MCF 10A (cell line): ENCODE results near the gene ELL2. TPM values are rescaled to one million over a fixed set of nuclear protein-coding genes. Genes with fewer than 3 reads are reported as not detected.

Experiments used
- BruUV-seq: library from RNA; stranded (reverse); fragments of 400-500 nt; replicated peaks from 2 replicates; lab custom pipeline; 2021; lab: Mats Ljungman, UMichigan
- CTCF ChIA-PET: fragments of 300-600 bp; sonication (Branson Sonifier 250); formaldehyde crosslinking; extraction: SDS; loops from one replicate; lab custom pipeline; 2021; ENCODE audit warnings: antibody characterized with exemption, inconsistent platforms; lab: Yijun Ruan, JAX
- POLR2A ChIA-PET: fragments of 300-600, 350-650 bp; sonication (Branson Sonifier 250); formaldehyde crosslinking; extraction: SDS; loops from one replicate; lab custom pipeline; 2020; ENCODE audit warnings: antibody characterized with exemption, inconsistent platforms; lab: Yijun Ruan, JAX
- DNase-seq: peaks from one replicate; pipeline ENCODE4 v3.0.0-alpha.2; 2018; ENCODE audit not compliant: unreplicated experiment
- H3K27ac Mint-ChIP-seq: one replicate; pipeline ENCODE4 v1.8.0; 2022; ENCODE audit warnings: mild to moderate bottlenecking, low read depth, mixed read lengths; ENCODE audit not compliant: unreplicated experiment
- H3K27me3 Mint-ChIP-seq: one replicate; pipeline ENCODE4 v1.8.0; 2022; ENCODE audit warnings: mixed read lengths; ENCODE audit not compliant: insufficient read depth, unreplicated experiment
- H3K36me3 Mint-ChIP-seq: one replicate; pipeline ENCODE4 v1.8.0; 2022; ENCODE audit warnings: mild to moderate bottlenecking, moderate library complexity, mixed read lengths; ENCODE audit not compliant: insufficient read depth, unreplicated experiment
- H3K4me1 Mint-ChIP-seq: one replicate; pipeline ENCODE4 v1.8.0; 2022; ENCODE audit warnings: mixed read lengths; ENCODE audit not compliant: insufficient read depth, unreplicated experiment
- H3K4me3 Mint-ChIP-seq: one replicate; pipeline ENCODE4 v1.8.0; 2022; ENCODE audit warnings: mild to moderate bottlenecking, moderate library complexity, mixed read lengths; ENCODE audit not compliant: unreplicated experiment
- H3K9me3 Mint-ChIP-seq: one replicate; pipeline ENCODE4 v1.8.0; 2022; ENCODE audit warnings: mixed read lengths; ENCODE audit not compliant: unreplicated experiment
- intact Hi-C: fragments of 100-400 bp; cut with micrococcal nuclease; formaldehyde crosslinking; loops from 2 replicates; pipeline ENCODE4 v1.14.1; 2022
- total RNA-seq: library from RNA; stranded (reverse); gene quantifications from 2 replicates; pipeline ENCODE4 v1.2.3, GENCODE V29; 2022
- TF ChIP-seq, protein P1 (sequence below): fragments of 200-600 bp; IDR thresholded peaks from one replicate; pipeline ENCODE4 v1.8.0; 2022; ENCODE audit warnings: antibody characterized with exemption, mild to moderate bottlenecking; ENCODE audit not compliant: unreplicated experiment

The ELL2 gene
- total RNA-seq, 1 experiment from 2014 or later, result 147 TPM

DNA sequence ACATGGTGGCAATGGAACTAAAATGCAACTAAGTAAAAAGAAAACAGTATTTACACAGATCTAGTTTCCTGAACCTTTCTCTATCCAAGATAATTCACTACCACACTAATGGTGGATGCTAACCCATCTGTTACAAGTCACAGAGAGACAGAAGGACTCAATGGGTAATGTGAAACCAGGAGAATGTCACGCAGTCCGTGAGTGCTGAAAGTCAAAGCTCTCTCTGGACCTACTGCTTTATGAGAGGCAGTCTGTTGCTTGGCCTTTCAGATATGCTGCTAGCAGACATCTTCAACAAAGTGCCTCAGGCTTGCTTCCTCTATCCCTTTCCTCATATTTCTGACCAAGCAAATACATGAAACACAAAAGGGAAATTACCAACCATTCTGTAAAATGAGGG is 70.2 kb downstream of the ELL2 start:
- Mint-ChIP-seq H3K4me3 (no peak overlapping the region), H3K27me3 (no peaks in the 10 kb centered on the region), H3K4me1 (peaks cover 5% of the 10 kb centered on the region), H3K27ac (no peak overlapping the region), H3K9me3 (no peaks in the 10 kb centered on the region), H3K36me3 (peaks cover 96% of the 10 kb centered on the region)
- BruUV-seq, result no TSS peak
- ChIA-PET POLR2A (interaction anchor here (0.6 to 0.9 kb wide), 4 partner anchors 32 to 766 kb away, joined by 3 to 7 read pairs (median 4); no protein-coding TSS in a partner anchor), CTCF (interaction anchor here (0.6 to 3.7 kb wide), 4 partner anchors 10 to 445 kb away, joined by 3 to 29 read pairs (median 4); no protein-coding TSS in a partner anchor)
- TF ChIP-seq, protein P1, sequence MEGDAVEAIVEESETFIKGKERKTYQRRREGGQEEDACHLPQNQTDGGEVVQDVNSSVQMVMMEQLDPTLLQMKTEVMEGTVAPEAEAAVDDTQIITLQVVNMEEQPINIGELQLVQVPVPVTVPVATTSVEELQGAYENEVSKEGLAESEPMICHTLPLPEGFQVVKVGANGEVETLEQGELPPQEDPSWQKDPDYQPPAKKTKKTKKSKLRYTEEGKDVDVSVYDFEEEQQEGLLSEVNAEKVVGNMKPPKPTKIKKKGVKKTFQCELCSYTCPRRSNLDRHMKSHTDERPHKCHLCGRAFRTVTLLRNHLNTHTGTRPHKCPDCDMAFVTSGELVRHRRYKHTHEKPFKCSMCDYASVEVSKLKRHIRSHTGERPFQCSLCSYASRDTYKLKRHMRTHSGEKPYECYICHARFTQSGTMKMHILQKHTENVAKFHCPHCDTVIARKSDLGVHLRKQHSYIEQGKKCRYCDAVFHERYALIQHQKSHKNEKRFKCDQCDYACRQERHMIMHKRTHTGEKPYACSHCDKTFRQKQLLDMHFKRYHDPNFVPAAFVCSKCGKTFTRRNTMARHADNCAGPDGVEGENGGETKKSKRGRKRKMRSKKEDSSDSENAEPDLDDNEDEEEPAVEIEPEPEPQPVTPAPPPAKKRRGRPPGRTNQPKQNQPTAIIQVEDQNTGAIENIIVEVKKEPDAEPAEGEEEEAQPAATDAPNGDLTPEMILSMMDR, result no peak
- no peak for DNase-seq
- intact Hi-C loops, result no loop called here

DNA sequence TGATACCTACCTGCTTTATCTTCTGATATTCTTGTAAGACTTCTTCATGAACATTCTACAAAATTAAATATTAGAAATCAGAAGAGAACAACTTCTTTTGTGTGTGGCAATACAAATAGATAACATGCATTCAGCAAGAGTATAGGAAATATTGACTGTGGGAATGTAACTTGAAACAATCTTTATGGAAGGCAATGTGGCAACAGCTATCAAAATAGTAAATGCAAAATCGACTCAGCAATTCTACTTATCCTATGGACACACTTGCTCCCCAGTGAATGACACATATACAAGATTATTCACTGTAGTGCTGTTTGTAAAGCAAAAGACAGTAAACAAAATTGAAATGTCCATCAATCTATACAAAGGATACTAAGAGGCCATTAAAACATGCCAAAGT is 72.6 kb downstream of the ELL2 start:
- H3K27ac Mint-ChIP-seq, result no peak overlapping the region

DNA sequence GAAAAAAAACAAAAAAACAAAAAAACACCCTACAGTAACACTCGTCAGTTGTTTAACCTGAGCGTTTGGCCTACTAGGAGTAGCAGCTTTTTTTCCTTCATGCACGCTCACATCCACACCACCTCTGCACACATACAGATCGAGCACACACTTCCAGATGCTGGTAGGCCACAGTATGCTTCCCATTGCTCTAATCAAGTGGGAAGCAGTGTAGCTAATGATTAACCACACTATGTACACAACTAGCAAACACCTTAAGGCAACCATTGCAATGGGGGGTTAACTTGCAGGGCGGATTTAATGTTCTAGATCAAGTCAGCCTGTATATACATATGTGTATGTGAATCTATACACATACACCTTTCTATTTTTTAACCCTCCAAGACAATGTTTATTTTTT is 73.7 kb downstream of the ELL2 start:
- no TSS peak for BruUV-seq
- ChIA-PET CTCF (interaction anchor here (0.5 to 0.6 kb wide), 2 partner anchors 35 to 234 kb away, joined by 3 to 4 read pairs; no protein-coding TSS in a partner anchor), POLR2A (no interaction called here)
- peaks cover 88% of the 10 kb centered on the region for H3K36me3 Mint-ChIP-seq
- no peaks in the 10 kb centered on the region for H3K27me3 Mint-ChIP-seq
- intact Hi-C loops, result no loop called here
- peaks cover 21% of the 10 kb centered on the region for H3K4me1 Mint-ChIP-seq
- H3K9me3 Mint-ChIP-seq, result no peaks in the 10 kb centered on the region
- peak overlapping the region; percentile 87 for H3K27ac Mint-ChIP-seq
- H3K4me3 Mint-ChIP-seq, result no peak overlapping the region
- TF ChIP-seq, protein P1, result no peak
- DNase-seq, result no peak

More for the DNA sequence above, 72.6 kb downstream of the ELL2 start:
- H3K36me3 Mint-ChIP-seq, result peaks cover 88% of the 10 kb centered on the region
- CTCF ChIA-PET, result interaction anchor here (0.5 to 0.6 kb wide), 2 partner anchors 25 to 178 kb away, joined by 3 to 4 read pairs; no protein-coding TSS in a partner anchor
- H3K27me3 Mint-ChIP-seq, result no peaks in the 10 kb centered on the region
- peaks cover 10% of the 10 kb centered on the region for H3K4me1 Mint-ChIP-seq
- H3K9me3 Mint-ChIP-seq, result no peaks in the 10 kb centered on the region
- BruUV-seq, result no TSS peak
- POLR2A ChIA-PET, result interaction anchor here (0.5 to 0.6 kb wide), 4 partner anchors 29 to 811 kb away, joined by 3 to 5 read pairs (median 3); no protein-coding TSS in a partner anchor
- DNase-seq, result no peak
- TF ChIP-seq, protein P1, result no peak
- intact Hi-C loops, result no loop called here
- H3K4me3 Mint-ChIP-seq, result no peak overlapping the region

DNA sequence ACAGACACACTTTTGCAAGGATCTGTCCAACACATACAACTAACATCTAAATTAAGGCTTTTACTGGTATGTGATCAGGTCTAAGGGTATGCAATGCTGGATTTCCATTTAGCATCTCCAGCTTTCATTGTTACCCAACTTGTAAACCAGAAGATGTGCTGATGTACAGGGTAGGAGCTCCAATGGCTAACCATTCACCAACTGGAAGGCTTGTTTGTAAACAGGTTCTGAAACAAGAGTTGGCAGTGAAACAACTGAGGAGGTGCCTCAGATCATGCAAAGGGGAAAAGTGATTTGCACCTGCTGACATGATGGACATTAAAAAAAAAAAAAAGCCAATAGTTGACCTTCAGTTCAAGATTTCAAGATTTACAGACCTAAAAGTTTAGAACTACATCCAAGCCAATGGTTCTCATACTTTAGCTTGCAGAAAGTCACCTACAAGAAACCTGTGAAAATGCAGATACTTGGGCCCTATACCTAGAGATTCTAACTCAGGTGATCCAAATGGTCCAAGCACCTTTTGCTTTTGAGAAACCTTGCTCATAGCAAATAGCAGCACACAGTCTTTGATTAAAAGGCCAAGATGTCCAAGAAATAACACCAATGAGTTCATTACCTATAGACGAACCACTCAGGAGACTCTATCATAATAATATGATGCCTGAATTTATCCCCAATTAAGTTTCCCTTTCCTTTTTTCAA is 75.2 kb downstream of the ELL2 start:
- H3K9me3 Mint-ChIP-seq, result no peaks in the 10 kb centered on the region
- ChIA-PET CTCF (no interaction called here), POLR2A (interaction anchor here (0.6 kb wide), 2 partner anchors 263 to 340 kb away, joined by 3 to 5 read pairs; no protein-coding TSS in a partner anchor)
- DNase-seq, result no peak
- no peak overlapping the region for H3K4me3 Mint-ChIP-seq
- TF ChIP-seq, protein P1, result no peak
- intact Hi-C loops, result no loop called here
- H3K27ac Mint-ChIP-seq, result no peak overlapping the region
- no peaks in the 10 kb centered on the region for H3K27me3 Mint-ChIP-seq
- peaks cover 23% of the 10 kb centered on the region for H3K4me1 Mint-ChIP-seq
- no TSS peak for BruUV-seq
- H3K36me3 Mint-ChIP-seq, result peaks cover 83% of the 10 kb centered on the region
